Measurements from ENCODE around the gene WSB1.
"Not testable (repeated sequence)": the region's sequence is repeated elsewhere in the genome, so short reads cannot be mapped to it uniquely, and the experiment has no call there.

GRCh38 chr17:27328686-27329085 lies 34.8 kb downstream of the WSB1 start:
- not testable (repeated sequence) for TF ChIP-seq PATZ1 (CRISPR knock-in tag; IDR thresholded peaks at IDR 0.05; ENCODE audit: borderline replicate concordance); CREB5 (CRISPR knock-in tag; IDR thresholded peaks at IDR 0.05; ENCODE audit: low read depth); ESRRG (CRISPR knock-in tag; IDR thresholded peaks at IDR 0.05); ZFP3 (CRISPR knock-in tag; IDR thresholded peaks at IDR 0.05); ARNTL (CRISPR knock-in tag; IDR thresholded peaks at IDR 0.05; ENCODE audit: borderline replicate concordance, low read depth); POU6F1 (CRISPR knock-in tag; IDR thresholded peaks at IDR 0.05; ENCODE audit: borderline replicate concordance, low read depth); ZNF70 (CRISPR knock-in tag; IDR thresholded peaks at IDR 0.05)
